MCF 10A (cell line): Measurements from ENCODE around the gene PRKG1. TPM values are rescaled to one million over a fixed set of nuclear protein-coding genes. Genes with fewer than 3 reads are reported as not detected.

Source experiments
- BruUV-seq: library from RNA; stranded (reverse); fragments of 400-500 nt; replicated peaks from 2 replicates; lab custom pipeline; 2021; lab: Mats Ljungman, UMichigan
- CTCF ChIA-PET: fragments of 300-600 bp; sonication (Branson Sonifier 250); formaldehyde crosslinking; extraction: SDS; loops from one replicate; lab custom pipeline; 2021; ENCODE audit warnings: antibody characterized with exemption, inconsistent platforms; lab: Yijun Ruan, JAX
- POLR2A ChIA-PET: fragments of 300-600, 350-650 bp; sonication (Branson Sonifier 250); formaldehyde crosslinking; extraction: SDS; loops from one replicate; lab custom pipeline; 2020; ENCODE audit warnings: antibody characterized with exemption, inconsistent platforms; lab: Yijun Ruan, JAX
- DNase-seq: peaks from one replicate; pipeline ENCODE4 v3.0.0-alpha.2; 2018; ENCODE audit not compliant: unreplicated experiment
- H3K27ac Mint-ChIP-seq: one replicate; pipeline ENCODE4 v1.8.0; 2022; ENCODE audit warnings: mild to moderate bottlenecking, low read depth, mixed read lengths; ENCODE audit not compliant: unreplicated experiment
- H3K27me3 Mint-ChIP-seq: one replicate; pipeline ENCODE4 v1.8.0; 2022; ENCODE audit warnings: mixed read lengths; ENCODE audit not compliant: insufficient read depth, unreplicated experiment
- H3K36me3 Mint-ChIP-seq: one replicate; pipeline ENCODE4 v1.8.0; 2022; ENCODE audit warnings: mild to moderate bottlenecking, moderate library complexity, mixed read lengths; ENCODE audit not compliant: insufficient read depth, unreplicated experiment
- H3K4me1 Mint-ChIP-seq: one replicate; pipeline ENCODE4 v1.8.0; 2022; ENCODE audit warnings: mixed read lengths; ENCODE audit not compliant: insufficient read depth, unreplicated experiment
- H3K4me3 Mint-ChIP-seq: one replicate; pipeline ENCODE4 v1.8.0; 2022; ENCODE audit warnings: mild to moderate bottlenecking, moderate library complexity, mixed read lengths; ENCODE audit not compliant: unreplicated experiment
- H3K9me3 Mint-ChIP-seq: one replicate; pipeline ENCODE4 v1.8.0; 2022; ENCODE audit warnings: mixed read lengths; ENCODE audit not compliant: unreplicated experiment
- intact Hi-C: fragments of 100-400 bp; cut with micrococcal nuclease; formaldehyde crosslinking; loops from 2 replicates; pipeline ENCODE4 v1.14.1; 2022
- total RNA-seq: library from RNA; stranded (reverse); gene quantifications from 2 replicates; pipeline ENCODE4 v1.2.3, GENCODE V29; 2022
- TF ChIP-seq, protein P1 (sequence below): fragments of 200-600 bp; IDR thresholded peaks from one replicate; pipeline ENCODE4 v1.8.0; 2022; ENCODE audit warnings: antibody characterized with exemption, mild to moderate bottlenecking; ENCODE audit not compliant: unreplicated experiment

Gene PRKG1
- total RNA-seq, 1 experiment from 2014 or later = 0.09 TPM

- Mint-ChIP-seq H3K27ac (no peak overlapping the region), H3K36me3 (no peaks in the 10 kb centered on the region), H3K4me3 (no peak overlapping the region), H3K4me1 (no peaks in the 10 kb centered on the region), H3K27me3 (peaks cover 19% of the 10 kb centered on the region), H3K9me3 (no peaks in the 10 kb centered on the region)
- BruUV-seq = no TSS peak
- intact Hi-C loops = no loop called here
- DNase-seq = no peak
- CTCF ChIA-PET = no interaction called here
- POLR2A ChIA-PET = no interaction called here
- TF ChIP-seq, protein P1, sequence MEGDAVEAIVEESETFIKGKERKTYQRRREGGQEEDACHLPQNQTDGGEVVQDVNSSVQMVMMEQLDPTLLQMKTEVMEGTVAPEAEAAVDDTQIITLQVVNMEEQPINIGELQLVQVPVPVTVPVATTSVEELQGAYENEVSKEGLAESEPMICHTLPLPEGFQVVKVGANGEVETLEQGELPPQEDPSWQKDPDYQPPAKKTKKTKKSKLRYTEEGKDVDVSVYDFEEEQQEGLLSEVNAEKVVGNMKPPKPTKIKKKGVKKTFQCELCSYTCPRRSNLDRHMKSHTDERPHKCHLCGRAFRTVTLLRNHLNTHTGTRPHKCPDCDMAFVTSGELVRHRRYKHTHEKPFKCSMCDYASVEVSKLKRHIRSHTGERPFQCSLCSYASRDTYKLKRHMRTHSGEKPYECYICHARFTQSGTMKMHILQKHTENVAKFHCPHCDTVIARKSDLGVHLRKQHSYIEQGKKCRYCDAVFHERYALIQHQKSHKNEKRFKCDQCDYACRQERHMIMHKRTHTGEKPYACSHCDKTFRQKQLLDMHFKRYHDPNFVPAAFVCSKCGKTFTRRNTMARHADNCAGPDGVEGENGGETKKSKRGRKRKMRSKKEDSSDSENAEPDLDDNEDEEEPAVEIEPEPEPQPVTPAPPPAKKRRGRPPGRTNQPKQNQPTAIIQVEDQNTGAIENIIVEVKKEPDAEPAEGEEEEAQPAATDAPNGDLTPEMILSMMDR = no peak
Observed at GRCh38 chr10:52108236-52108635, 1033.9 kb downstream of the PRKG1 start.

DNA sequence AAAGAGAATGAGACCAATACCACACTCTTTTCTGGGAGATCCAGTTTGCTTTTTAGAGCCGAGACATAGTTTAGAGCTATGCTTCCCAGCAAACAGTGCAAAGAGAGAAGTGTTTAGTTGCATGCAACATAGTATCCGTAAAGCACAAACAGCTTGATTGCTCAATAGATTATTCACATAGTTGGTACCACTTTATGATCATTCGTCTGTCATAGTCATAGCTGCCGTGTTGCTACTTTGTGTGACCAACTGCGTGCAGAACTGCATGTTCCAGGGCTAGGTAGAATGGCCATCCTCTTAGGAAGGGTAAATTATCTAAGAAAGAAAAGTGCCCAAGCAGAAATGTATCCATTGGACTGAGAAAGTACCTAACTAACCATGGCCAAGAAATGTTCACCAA, 1036.3 kb downstream of the PRKG1 start:
- H3K4me1 Mint-ChIP-seq = no peaks in the 10 kb centered on the region
- H3K4me3 Mint-ChIP-seq = no peak overlapping the region
- POLR2A ChIA-PET = no interaction called here
- no peaks in the 10 kb centered on the region for H3K36me3 Mint-ChIP-seq
- CTCF ChIA-PET = no interaction called here
- TF ChIP-seq, protein P1 = no peak
- BruUV-seq = no TSS peak
- no peak for DNase-seq
- no peak overlapping the region for H3K27ac Mint-ChIP-seq
- H3K27me3 Mint-ChIP-seq = peaks cover 42% of the 10 kb centered on the region
- no peaks in the 10 kb centered on the region for H3K9me3 Mint-ChIP-seq
- intact Hi-C loops = no loop called here

DNA sequence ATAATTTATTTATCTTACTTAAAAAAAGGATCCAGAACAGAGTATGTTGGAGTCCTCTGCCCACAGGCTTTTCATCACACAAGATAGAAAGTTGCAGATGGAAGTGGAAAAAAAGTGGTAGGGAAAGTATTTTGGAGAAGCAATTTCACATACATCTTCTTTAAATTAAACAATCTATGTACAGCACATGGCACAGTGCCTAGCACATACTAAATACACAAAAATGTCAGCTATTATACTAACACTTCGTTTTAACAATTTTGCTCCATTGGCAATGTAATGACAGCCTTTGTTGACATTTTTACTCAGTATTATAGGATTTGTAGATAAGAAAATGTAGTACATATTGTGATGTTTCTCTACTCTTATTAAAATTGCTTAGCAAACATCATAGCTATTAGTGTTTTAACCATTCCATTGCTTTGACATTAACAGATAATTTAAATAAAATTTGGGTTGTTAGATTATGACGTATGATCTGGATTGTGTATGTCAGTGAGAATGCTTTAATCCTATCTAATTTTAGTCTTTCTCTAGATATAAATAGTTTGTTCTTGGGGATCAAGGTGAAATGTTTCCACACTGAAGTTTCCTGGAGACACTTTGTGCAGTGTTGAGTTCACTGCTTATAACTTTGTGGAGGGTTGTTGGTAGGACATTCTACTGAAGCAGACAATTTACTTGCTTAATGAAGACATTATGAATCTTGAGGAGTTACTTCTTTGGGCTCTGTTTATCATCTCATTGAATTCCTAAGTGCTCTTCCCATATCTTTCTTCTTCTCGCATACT, 1037.0 kb downstream of the PRKG1 start:
- DNase-seq = no peak
- Mint-ChIP-seq H3K4me1 (no peaks in the 10 kb centered on the region), H3K27ac (no peak overlapping the region), H3K36me3 (no peaks in the 10 kb centered on the region), H3K27me3 (peaks cover 45% of the 10 kb centered on the region), H3K9me3 (no peaks in the 10 kb centered on the region), H3K4me3 (no peak overlapping the region)
- BruUV-seq = no TSS peak
- TF ChIP-seq, protein P1 = no peak
- POLR2A ChIA-PET = no interaction called here
- intact Hi-C loops = no loop called here
- CTCF ChIA-PET = no interaction called here

- peak; percentile 2 for DNase-seq
- CTCF ChIA-PET = interaction anchor here (0.9 to 1.0 kb wide), 2 partner anchors 13 to 373 kb away, joined by 3 read pairs; no protein-coding TSS in a partner anchor
- intact Hi-C loops = no loop called here
- Mint-ChIP-seq H3K36me3 (no peaks in the 10 kb centered on the region), H3K4me1 (no peaks in the 10 kb centered on the region), H3K4me3 (no peak overlapping the region), H3K27ac (no peak overlapping the region), H3K27me3 (peaks cover 61% of the 10 kb centered on the region), H3K9me3 (no peaks in the 10 kb centered on the region)
- TF ChIP-seq, protein P1 = no peak
- no TSS peak for BruUV-seq
- POLR2A ChIA-PET = no interaction called here
Observed at GRCh38 chr10:52115823-52116222, 1041.5 kb downstream of the PRKG1 start.
